Stimulated activated CD4-positive, alpha-beta T cell treated with anti-CD3 and anti-CD28 coated beads, Interleukin-12 subunit alpha, Interleukin-12 subunit beta, amount 100 ng/mL, for 24 hours (primary cell): ENCODE measurements around the gene PLIN3.
"Not testable (repeated sequence)": the region's sequence is repeated elsewhere in the genome, so short reads cannot be mapped to it uniquely, and the experiment has no call there.

Experiments used
- DNase-seq, 2 experiments: peaks; one replicate each; pipeline ENCODE4 v3.0.0-alpha.2; 2020; ENCODE audit warnings: low read depth in 2 of 2

Gene PLIN3

GRCh38 chr19:4867534-4868285 lies at the start of gene PLIN3:
Gene PLIN3 (minus strand): TSS chr19:4867667. CDS start chr19:4861394, 6,273 bp downstream.
- DNase-seq = peak; percentile 87 to 95

- no peak for DNase-seq
These were observed 49.0 kb upstream of the PLIN3 start for GRCh38 chr19:4916292-4917082.

GRCh38 chr19:4914736-4915501 lies 47.5 kb upstream of the PLIN3 start:
- DNase-seq = peak; percentile 44 to 60

- DNase-seq = peak in 1 of 2 experiments; percentile 27
These were observed 46.7 kb upstream of the PLIN3 start for GRCh38 chr19:4913996-4914735.

GRCh38 chr19:4911786-4912672 lies 44.6 kb upstream of the PLIN3 start:
- peak; percentile 63 to 66 for DNase-seq

GRCh38 chr19:4911314-4911713 lies 43.8 kb upstream of the PLIN3 start:
- no peak for DNase-seq

GRCh38 chr19:4910594-4911281 lies 43.3 kb upstream of the PLIN3 start:
- DNase-seq = peak in 1 of 2 experiments; percentile 22

- peak; percentile 88 to 95 for DNase-seq
These were observed 42.6 kb upstream of the PLIN3 start for GRCh38 chr19:4909897-4910593.

- DNase-seq = peak; percentile 56 to 78
These were observed 41.9 kb upstream of the PLIN3 start, which contains the start of gene UHRF1 for GRCh38 chr19:4909156-4909896. Gene UHRF1 (plus strand): TSS chr19:4909501. CDS start chr19:4910886, 1,385 bp downstream.

GRCh38 chr19:4908781-4909155 lies 41.3 kb upstream of the PLIN3 start:
- DNase-seq = no peak

GRCh38 chr19:4908360-4908759 lies 40.9 kb upstream of the PLIN3 start:
- no peak for DNase-seq

GRCh38 chr19:4906963-4907362 lies 39.5 kb upstream of the PLIN3 start:
- no peak for DNase-seq

GRCh38 chr19:4904481-4904880 lies 37.0 kb upstream of the PLIN3 start:
- DNase-seq = no peak

GRCh38 chr19:4902796-4903195 lies 35.3 kb upstream of the PLIN3 start, which contains the start of gene ARRDC5:
Gene ARRDC5 (minus strand): TSS chr19:4902896. CDS start chr19:4902825, 71 bp downstream.
- DNase-seq = no peak

- not testable (repeated sequence) for DNase-seq
These were observed 33.4 kb upstream of the PLIN3 start for GRCh38 chr19:4900879-4901278.

GRCh38 chr19:4897146-4897545 lies 29.7 kb upstream of the PLIN3 start:
- DNase-seq = no peak

- DNase-seq = no peak
These were observed 28.9 kb upstream of the PLIN3 start for GRCh38 chr19:4896372-4896771.

GRCh38 chr19:4892962-4893361 lies 25.5 kb upstream of the PLIN3 start:
- not testable (repeated sequence) for DNase-seq
